Ureter (tissue), 1 donor: ENCODE results near the gene OGN. TPM values are rescaled to one million over a fixed set of nuclear protein-coding genes. Genes with fewer than 3 reads are reported as not detected.
A peak's percentile ranks its signal among the peaks of the same experiment; 100 is the strongest.
"Not testable (repeated sequence)": the region's sequence is repeated elsewhere in the genome, so short reads cannot be mapped to it uniquely, and the experiment has no call there.

ENCODE experiments used
- DNase-seq: peaks from one replicate; pipeline ENCODE4 v3.0.0-alpha.2; 2020; ENCODE audit warnings: low spot score
- total RNA-seq: library from RNA; stranded (reverse); gene quantifications from one replicate; pipeline ENCODE4 v1.2.4, GENCODE V29; 2023
- donor health status: DM: yes; HTN: yes; CAD: no.

OGN gene, protein sequence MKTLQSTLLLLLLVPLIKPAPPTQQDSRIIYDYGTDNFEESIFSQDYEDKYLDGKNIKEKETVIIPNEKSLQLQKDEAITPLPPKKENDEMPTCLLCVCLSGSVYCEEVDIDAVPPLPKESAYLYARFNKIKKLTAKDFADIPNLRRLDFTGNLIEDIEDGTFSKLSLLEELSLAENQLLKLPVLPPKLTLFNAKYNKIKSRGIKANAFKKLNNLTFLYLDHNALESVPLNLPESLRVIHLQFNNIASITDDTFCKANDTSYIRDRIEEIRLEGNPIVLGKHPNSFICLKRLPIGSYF
- 18.1 TPM for total RNA-seq

DNA sequence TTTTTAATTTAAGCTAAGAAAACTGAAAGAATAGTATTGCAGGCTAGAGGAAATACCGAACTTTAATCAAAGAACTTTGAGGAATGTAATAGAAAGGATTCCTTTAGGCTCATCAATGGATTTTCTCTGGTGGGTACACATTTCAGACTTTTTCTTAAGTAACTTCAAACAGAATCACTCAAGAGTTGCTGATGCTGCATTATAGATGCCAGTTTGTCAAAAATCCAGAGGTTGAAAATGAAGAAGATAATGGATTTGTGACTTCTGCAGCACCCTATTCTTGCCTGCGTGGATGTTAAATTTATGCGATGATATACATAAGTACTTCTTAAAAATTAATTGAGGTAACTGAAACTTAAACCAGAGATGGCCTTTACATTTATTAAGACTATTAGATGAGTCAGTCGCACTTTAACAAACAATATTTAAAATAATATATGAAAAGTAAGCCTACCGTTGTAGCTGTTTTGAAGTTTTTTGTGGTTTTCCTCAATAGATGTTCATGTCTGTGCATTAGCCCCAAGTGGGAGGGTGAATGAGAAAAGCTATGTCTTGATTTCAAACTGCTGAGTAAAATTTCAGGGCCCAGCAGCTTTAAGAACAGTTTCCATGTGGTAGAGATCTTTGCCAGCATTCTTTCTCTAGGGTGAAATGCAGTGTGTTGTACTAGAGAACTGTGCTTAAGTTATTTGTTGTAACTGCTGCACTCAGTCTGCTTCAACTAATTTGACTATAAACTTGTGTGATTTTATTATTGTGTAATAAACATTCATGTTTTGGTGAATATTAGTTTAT, at the start of gene OGN:
Gene OGN, minus strand, starts transcription at position 537 of the 795 bp plus-strand sequence. CDS start 1,171 bp downstream, outside the sequence.
- DNase-seq = no peak

- no peak for DNase-seq
Measured at GRCh38 chr9:92446536-92446935, 42.2 kb upstream of the OGN start.

DNA sequence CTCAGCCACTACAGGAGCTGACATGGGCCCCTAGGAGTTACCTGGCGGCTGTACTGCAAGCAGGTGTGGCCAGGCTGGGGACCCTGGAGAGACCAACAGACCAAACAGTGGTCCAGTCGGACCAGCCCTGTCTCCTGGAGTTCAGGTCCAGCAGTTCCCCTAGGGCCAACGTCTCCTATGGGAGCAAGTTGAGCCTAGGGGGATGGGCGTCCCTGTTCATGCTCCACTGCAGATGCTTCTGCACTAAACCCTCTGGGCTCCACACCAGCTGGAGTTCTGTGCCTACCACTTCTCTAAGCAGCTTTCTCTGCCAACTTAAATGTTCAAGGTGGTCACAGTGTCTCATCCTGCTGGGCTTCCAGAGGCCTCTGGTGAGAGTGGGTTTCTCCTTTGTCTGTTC, 40.5 kb upstream of the OGN start:
- DNase-seq = no peak

GRCh38 chr9:92440751-92441046, 36.3 kb upstream of the OGN start:
- DNase-seq = no peak

- DNase-seq = no peak
Measured at GRCh38 chr9:92439921-92440750, 35.8 kb upstream of the OGN start.

- DNase-seq = no peak
Measured at GRCh38 chr9:92438900-92439526, 34.6 kb upstream of the OGN start.

GRCh38 chr9:92435263-92435662, 30.9 kb upstream of the OGN start:
- DNase-seq = no peak

- DNase-seq = no peak
Measured at GRCh38 chr9:92432972-92433548, 28.7 kb upstream of the OGN start.

DNA sequence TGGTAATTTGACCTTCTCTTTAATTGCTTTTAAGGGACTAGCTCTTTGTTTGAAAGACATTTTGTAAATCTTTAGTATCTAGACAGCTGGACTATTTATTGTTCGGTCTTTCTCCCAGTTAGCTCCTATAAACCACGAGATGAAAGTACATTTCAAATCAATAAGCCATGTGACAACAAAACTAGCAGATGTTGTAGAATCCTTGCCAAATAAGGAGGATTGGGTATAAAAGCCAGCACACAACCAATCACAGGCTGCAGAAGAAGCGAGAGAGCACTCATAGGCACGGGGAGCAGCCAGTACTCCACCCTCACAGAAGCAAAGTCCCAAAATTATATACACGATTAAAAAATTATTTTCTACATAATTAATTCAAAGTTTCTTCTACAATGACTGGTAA, 28.0 kb upstream of the OGN start:
- DNase-seq = no peak

GRCh38 chr9:92429836-92430235, 25.5 kb upstream of the OGN start:
- DNase-seq = no peak

DNA sequence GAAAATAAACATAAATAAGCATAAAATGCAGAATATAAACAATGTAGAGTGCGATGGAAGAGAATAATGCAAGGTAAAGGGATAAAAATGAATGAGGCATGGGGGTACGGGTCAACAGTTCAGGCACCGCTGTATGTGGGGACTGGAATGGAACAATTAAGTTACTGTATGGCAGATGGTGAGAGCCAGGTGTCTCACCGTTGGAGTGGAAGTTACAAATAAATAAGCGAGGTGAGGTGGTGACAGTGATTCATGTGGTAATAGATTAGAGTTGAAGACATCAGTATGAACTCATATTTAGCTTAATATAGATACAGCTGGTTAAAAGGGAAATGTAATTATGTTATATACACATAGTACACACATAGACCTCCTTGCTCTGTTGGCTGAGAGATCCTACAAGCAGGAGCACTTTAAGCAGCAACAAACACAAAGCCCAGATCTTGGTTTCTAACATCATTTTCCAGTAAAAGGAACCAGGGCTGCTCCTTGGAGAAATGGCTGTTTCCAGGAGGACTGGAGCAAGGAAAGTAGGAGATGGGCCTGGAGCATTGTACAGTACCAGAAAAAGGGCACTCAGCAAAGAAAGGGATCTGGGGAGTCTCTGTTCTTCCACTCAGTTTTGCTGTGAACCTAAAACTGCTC, 22.2 kb upstream of the OGN start:
- DNase-seq = no peak

GRCh38 chr9:92425474-92425873, 21.1 kb upstream of the OGN start:
- DNase-seq = no peak

DNA sequence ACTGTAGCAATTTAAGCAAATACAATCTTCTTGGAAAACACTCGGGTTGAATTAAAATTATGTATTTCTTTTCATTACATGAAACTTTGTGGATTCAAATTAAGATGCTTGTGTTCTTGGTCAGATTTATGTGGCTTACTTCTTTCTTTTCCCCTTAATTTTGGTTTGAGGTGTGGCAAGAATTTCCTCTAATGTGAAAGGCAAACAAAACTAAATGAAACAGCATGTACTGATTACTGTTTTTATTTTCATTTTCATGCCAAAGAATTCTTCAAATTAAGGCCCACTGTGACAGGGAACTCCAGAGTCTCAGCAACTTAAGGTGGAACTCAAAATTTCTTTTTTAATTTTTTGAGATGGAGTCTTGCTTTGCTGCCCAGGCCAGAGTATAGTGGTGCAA, 20.0 kb upstream of the OGN start, which contains the start of gene OMD:
Gene OMD, minus strand, starts transcription at position 132 of the 400 bp plus-strand sequence. CDS start 6,913 bp downstream, outside the sequence.
- DNase-seq = no peak

DNA sequence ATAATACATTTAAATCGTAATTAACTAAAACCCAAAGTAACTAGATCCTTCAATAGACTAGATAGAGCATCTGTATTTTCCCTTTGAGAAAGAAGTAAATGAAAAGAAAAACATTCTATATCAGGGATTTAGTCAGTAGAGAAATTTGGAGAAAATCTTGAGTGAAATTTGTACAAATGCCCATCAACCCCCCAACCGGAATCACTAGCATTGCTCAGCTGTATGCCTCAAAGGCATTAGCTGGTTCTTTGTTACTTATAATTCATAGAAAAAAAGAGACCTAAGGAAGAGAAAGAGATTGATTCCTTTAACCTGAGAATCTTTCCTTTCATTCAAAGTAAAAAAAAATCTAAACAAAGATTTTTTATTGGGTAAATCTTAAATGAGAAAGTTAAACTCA, 19.2 kb upstream of the OGN start:
- DNase-seq = no peak

DNA sequence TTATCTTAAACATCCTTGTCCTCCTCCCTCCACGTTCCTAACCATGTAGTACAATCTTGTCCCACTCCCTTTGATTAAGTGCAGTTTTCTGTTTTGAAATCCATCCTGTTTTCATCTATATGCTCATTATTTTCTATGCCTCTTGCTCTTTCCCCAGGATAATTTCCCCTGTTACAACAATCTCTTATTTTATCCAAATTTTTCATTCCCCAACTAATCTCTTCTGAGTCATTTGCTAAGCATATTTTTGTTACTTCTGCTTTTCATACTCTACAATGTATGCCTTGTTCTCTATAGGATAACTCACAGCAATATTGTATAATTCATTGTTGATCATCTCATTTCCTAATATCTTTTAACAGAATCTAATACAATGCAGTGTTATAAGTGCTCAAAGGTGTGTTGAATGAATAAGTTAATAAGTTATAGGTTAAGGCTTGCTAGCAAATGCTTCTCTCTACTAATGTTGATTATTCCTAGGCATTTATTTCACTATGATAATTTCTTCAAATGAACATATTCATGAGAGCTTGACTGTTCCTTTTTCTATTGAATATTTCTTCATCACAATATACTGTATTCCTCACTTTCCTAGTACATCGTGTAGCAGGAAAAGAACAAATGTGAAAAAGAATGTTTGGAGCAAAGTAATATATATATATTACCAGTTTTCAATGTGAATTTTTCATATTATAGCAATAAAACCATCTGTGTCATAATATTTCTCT, 18.4 kb upstream of the OGN start:
- DNase-seq = no peak

DNA sequence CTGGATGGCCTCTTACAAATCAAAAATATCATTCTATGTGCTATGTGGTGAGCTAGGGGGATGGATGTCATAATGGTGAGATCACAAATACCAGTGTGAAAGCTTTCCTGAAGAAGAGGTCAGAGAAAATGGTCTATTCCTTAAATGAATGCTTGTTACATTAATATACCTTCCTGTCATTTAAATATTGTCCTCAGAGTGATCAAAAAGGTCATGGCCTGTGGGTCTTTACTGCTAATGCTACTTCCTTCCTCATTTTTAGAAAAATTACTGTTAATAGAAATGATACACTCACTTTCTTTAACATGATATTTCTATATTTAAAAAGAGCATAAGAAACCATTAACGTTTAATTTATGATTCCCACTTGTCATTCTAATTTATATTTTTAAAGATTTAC, 10.2 kb upstream of the OGN start:
- DNase-seq = no peak

GRCh38 chr9:92411157-92411556, 6.8 kb upstream of the OGN start:
- DNase-seq = not testable (repeated sequence)

- no peak for DNase-seq
Measured at GRCh38 chr9:92408747-92409478, 4.5 kb upstream of the OGN start.

DNA sequence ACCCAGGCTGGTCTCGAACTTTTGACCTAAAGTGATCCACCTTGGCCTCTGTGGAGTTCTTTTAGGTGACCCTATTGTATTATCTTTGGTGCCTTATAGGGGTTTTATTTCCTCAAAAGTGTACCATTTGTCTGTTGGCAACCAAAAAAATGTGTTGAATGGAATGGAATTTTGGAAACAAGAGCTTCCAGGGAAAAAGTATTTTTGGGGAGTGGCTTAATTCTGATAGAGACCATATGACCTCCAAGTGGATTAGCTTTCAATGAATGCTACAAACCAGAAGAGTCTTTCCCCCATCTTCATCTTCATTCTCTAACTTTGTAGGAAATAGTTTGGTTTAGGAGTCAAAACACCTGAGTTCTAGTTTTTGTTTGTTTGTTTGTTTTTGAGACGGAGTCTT, 3.4 kb upstream of the OGN start:
- no peak for DNase-seq

GRCh38 chr9:92406477-92406876, 2.1 kb upstream of the OGN start:
- peak; percentile 50 for DNase-seq
